Left kidney (tissue), 8 donors: Measurements from ENCODE around the gene RFPL2. TPM values are rescaled to one million over a fixed set of nuclear protein-coding genes. Genes with fewer than 3 reads are reported as not detected.

Source experiments
- DNase-seq: peaks from one replicate; pipeline ENCODE4 v3.0.0-alpha.2; 2013
- long read RNA-seq, 8 donors: transcript quantifications; one replicate each; lab custom pipeline, GENCODE V29; 2026
- polyA plus RNA-seq: library from polyadenylated mRNA; unstranded; fragments of 120-200 nt; gene quantifications from one replicate; pipeline ENCODE4 v1.2.1, GENCODE V29; 2013; ENCODE audit not compliant: insufficient read length

RFPL2 gene
- 0.73 TPM for polyA plus RNA-seq
- long read RNA-seq, donor 1 = 0 reads
- long read RNA-seq, donor 2 = 0 reads
- long read RNA-seq, donor 3 = 0 reads
- long read RNA-seq, donor 4 = 0 reads
- long read RNA-seq, donor 5 = 0 reads
- long read RNA-seq, donor 6 = 0 reads
- long read RNA-seq, donor 7 = 0 reads
- long read RNA-seq, donor 8 = 0 reads

DNA sequence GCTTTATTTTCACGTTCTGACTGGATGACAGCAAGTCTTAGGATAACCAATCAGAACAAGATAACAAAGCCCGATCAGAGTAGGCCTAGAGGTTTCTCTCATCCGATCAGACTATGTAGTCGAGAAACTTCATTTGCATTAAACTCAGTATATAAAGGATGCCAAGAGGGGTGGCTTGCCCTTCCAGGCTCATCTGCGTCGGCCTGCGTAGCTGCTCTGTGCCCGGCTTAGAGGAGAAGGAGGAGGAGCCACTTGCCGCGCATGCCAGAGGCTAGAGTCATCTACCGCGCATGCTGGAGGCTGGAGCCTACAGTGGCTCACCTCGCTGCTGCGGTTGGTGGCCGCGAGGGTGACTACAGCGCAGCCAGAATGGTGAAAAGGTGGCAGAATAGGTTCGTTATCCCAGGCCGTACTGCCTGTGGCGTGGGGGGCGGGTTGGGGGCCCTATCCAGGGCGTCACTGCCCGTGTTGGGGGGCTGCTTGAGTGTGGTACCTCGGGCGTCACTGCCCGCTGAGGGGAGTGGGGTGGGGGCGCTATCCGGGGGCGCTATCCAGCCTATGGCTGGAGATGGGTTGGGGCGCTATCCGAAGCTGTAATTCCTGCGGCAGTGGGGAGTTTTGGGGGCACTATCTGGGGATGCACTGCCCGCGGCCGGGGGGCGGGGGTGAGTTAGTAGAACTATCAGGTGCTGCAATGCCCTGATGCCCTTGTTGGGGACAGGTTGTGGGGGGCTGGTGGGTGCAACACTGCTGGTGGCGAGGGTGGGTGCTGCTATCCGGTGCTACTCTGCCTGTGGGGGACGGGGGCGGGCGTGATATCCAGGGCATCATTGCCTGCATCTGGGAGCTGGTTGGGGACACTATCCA lies at the start of gene RFPL2:
Gene RFPL2, minus strand, starts transcription at position 218 of the 867 bp plus-strand sequence. CDS start 2,622 bp downstream, outside the sequence.
- no peak for DNase-seq

DNA sequence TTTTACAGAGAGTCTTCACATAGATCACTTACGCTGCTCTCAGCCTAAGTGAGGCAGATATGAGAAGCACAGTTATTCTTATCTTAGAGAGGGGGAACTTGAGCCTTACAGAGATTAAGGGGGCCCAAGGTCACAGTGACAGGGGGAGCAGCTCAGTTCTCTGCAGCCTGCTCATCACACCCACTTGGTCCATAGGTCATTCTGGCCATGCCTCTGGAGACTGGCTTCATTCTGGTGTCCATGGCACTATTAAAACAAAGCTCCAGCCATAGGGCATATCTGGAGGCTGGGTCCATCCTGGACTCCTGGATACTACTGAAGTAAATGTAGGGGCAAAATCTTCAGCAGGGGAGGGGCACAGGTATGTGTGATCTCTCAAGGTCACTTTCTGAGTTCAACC lies 44.4 kb upstream of the RFPL2 start:
- DNase-seq = no peak

DNA sequence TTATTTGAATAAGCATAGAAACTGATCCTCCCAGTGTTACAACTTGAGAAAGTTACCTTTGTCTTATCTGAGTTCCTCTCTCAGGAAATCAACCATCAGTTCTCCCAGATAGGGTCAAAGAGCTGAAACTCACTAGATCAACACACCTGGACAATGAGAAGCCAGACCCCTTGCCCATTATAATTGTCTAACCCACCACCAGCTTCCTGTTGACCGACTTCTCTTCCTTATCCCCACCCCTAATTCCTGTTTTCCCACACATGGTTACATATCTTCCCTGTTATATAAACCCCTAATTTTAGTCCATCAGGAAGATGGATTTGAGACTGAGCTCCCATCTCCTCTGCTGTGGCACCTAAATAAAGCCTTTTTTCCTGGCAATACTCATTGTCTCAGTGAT lies 43.4 kb upstream of the RFPL2 start:
- DNase-seq = no peak

DNA sequence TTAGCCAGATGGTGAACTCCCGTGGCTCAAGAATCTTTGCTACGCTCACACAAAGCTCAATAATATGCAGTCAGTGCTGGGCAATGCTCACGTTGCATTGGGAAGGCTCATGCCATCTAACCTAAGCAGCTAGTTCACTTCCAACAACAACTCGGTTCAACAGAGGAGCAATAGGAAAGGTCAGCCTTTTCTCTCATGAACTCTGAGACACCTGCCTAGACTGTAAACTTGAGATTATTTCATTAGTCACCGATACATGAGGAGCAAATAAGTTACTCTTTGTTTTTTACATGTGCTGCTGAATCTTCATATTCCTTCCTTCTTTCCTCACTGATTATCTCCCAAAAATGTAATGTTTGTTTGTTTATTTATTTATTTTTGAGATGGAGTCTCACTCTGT lies 41.3 kb upstream of the RFPL2 start:
- no peak for DNase-seq

DNA sequence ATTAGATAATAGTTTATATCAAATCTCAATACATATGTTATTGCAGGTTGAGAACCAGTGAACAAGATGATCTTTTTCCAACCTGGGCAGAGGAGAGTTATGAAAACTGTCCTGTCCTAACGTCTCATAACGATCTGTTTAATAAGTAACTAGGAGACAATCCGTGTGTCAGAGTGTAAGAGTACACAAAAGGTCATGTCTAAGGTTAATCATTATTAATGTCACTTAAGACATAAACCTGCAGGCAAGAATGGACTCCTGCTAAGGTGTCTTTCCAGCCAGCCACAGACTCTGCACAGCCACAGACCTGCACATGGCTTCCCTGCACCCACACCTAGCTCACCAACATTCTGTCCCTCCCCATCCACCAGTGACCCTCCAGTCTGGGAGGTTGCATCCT lies 40.2 kb upstream of the RFPL2 start:
- no peak for DNase-seq

DNA sequence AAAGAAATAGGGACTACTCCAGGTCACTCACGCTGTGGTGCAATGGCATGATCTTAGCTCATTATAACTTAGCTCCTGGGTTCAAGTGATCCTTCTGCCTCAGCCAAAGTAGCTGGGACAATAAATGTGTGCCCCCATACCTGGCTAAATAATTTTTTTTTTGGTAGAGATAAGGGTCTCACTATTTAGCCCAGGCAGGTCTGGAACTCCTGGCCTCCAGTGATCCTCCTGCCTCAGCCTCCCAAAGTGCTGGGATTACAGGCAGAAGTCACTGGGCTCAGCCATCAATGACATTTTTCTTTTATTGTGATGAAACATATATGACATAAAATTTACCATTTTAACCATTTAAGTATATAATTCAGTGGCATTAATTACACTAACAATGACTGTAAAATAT lies 39.7 kb upstream of the RFPL2 start:
- DNase-seq = no peak

DNA sequence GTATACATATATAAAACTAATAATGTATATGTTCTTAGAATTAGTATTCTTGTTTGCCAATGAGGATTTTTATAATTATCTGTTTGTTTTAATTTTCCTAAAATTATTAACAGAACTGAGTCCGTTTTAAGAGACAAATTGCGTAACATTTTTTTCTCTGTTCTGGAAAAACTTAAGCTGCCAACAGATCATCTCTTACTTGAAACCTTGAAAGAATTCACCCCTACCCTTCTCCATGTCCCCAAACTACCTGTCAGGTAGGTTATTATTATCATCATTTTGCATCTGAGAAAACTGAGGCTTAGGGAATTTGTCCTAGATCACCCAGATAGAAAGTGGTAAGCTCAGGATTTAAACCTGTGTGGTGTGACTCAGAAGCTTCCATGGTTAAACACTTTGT lies 35.6 kb upstream of the RFPL2 start:
- no peak for DNase-seq

DNA sequence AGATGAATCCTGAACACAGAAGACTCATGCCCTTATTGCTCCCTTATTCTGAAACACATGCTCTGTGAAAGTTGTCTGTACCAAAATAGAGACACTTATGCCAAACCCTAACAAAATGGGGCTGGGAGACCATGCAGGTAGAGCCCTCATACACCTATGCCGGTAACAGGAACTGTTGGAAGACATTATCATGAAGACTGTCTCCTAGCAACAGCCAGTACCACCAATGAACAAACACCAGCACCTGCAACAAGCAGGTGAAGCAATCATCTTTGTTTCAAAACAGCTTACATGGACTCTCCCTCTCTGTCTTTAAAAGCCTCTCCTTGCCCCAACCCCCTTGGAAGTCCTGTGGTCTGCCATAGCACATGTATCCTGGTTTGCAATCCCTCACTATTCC lies 33.0 kb upstream of the RFPL2 start:
- no peak for DNase-seq

DNA sequence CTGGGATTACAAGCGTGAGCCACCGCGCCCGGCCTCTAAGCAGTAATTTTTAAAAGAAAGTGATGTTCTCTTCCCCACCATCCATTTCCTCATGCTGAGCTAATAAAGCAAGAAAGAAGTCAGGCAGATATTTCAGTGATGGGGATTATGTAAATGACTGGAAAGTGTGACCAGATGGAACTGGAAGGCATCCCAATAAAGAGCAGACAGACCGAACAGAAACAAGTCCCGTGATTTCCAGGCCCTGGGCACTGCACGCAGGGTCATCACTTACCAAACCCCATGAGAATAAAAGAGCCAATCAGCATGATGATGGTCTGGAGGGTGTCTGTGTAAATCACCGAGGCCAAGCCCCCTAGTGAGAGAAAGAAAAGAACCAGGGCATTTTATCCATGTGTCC lies 32.1 kb upstream of the RFPL2 start:
- DNase-seq = no peak

DNA sequence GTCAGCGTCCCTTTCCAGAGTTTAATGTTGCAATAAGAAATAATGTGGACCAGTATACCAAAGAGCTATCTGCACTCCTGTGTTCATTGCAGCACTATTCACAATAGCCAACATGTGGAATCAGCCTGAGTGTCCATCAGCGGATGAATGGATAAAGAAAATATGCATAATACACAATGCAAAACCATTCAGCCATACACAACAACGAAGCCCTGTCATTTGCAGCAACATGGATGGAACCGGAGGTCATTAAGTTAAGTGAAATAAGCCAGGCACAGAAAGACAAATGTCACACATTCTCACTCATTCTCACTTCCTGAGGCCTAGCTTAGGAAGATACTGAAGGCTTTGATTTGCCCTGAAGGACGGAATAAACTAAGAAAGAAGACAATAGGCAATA lies 28.2 kb upstream of the RFPL2 start:
- DNase-seq = no peak

DNA sequence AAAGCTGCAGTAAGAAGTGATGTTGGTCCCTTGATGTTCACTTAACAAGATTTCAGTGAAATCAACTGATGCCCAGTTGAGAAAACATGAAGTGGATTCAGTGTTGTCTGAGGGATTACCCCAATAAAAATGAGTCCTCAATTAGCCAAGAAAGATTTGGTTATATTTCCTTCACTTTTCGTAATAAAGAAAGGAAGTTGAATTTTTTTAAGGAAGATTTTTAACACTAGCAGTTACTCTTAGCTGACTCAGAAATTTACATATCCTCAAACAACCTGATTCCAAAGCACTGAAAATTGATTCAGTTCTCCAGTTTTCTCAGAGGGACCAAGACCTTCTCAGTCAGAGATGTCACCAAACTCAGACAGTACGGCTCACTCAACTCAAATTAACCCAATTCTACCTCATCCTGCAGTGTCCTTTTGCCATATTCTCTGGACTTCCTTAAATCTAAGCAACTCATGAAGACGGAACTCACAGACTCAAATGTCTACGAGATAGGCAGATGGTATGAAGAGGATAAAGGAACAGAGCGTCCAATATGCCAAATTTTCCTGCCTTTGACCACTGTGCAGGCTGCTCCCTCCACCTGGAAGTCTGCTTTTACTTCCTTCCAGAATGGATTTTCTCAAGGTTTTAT lies 27.4 kb upstream of the RFPL2 start:
- DNase-seq = no peak

DNA sequence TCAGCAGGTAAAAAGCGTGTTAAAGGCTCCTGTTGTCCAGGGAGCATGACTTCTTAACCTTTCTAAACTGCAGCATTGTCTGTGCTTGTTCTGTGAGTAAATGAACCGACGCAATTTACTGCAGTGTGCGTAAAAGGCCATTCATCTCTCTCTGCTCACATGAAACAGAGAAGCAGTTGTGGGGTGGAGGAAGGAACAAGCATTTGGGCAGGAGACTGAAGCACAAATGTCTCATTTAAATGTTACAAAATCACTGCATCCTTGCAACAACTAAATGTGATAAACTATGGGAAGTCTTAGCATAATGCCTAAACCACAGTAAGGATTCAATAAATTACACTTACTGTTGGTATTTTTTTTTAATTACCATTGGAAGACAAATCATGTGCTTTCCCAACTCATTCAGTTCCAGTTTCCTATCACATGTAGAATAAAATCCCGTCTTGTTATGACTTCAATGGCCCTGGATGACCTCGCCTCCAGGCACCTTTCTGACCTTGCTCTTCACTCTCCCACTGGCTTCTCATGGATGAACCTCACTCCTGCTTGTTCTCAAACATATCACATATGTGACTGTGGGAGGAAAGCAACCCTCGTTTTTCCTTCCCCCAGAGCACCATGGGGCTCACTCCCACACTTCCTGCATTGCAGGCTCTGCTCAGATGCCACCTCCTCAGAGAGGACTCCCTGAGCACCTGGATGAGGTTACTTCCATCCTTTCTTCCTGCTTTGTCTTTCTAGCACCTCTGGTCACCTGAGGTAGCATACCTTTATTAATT lies 21.6 kb upstream of the RFPL2 start:
- DNase-seq = no peak

DNA sequence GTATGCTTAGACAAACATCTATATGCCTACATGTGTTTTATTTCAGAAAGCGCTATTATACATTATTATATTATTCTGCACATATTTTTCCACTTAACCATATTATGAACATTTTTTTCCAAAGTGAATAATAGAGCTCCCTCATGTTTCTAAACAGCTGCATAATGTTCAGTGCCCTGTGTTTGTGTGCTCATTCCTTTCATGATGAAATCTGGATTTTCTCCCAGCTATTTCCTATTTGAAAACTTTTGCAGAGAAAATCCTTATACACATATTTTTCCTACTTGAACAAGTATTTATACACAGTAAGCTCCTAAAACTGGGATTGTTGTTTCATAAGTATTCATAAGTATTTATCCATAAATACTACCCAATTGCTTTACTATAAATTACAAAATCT lies 18.1 kb upstream of the RFPL2 start:
- no peak for DNase-seq

DNA sequence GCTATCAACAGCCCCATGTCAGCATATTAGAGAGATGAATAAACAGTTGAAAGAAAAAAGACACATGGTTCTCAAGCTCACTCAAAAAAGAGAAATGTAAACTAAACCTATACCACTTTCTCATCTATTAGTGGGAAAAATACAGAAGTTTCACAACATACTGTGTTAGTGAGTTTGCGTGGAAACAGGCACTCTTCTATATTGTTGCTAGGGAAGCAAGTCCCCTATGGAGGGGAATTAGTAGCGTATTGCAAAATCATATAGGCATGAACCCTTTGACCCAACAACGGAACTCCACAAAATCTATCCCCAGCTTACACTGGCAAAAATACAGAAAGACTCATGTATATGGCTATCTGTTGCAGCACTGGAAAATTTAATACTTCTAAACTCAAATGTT lies 14.2 kb upstream of the RFPL2 start:
- DNase-seq = no peak

DNA sequence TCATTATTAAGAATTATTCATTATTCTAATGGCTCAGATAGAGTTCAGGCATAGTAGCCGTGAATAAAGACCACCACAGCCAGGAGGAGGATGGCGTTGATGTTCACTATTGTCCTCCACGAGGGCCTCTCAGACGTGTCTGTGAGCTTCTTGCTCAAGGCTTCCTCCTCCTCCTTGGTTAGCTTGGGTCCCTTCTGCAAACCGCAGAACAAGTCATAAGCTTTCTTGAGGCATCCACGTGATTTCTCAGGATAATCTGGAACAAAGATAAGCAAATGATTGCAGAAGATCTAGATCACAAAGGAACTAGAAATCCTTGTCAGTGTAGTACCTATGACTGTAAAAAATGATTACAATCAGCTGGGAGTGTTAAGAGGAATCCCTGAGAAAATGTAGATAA lies 13.6 kb upstream of the RFPL2 start:
- no peak for DNase-seq

DNA sequence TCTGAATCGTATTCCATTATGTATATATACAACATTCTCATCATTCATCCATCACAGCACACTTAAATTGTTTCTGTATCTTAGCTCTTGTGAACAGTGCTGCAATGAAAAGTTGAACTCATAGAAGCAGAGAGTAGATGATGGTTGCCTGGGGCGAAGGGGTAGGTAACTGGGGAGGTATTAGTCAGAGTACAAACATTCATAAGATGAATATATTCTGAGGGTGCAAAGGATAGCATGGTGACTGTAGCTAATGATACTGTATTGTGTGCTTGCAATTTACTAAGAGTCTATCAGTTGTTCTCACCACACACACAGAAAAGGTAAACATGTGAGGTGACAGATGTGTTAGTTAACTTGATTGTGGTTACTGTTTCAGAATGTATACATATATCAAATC lies 12.6 kb upstream of the RFPL2 start:
- no peak for DNase-seq

DNA sequence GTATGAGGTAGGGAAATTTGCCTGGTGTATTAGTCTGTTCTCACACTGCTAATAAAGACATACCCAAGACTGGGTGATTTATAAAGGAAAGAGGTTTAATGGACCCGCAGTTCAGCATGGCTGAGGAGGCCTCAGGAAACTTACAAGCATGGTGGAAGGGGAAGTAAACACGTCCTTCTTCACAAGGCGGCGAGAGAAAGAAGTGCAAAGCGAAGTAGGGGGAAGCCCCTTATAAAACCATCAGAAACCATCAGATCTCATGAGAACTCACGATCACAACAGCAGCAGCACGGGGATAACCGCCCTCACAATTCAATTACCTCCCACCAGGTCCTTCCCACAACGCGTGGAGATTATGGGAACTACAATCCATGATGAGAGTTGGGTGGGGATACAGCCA lies 12.0 kb upstream of the RFPL2 start:
- no peak for DNase-seq

DNA sequence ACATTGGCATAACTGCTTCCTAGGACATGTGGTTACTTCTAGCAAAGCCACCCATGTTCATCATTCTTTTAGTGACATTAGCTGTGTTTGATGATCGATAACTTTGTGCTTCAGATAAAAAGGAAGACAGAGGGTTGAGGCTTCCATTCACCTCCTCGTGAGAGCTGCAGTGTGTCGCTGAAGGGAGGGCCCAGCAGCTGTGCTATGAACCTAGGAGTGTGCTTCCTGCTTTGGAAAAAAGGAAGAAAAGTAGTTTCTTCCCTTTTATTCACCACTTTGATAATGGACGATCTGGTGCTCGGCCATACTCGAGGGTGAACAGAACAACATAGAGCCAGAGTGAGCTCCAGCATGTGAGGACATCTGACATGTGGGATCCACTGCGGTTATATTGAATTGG lies 6.1 kb upstream of the RFPL2 start:
- no peak for DNase-seq

DNA sequence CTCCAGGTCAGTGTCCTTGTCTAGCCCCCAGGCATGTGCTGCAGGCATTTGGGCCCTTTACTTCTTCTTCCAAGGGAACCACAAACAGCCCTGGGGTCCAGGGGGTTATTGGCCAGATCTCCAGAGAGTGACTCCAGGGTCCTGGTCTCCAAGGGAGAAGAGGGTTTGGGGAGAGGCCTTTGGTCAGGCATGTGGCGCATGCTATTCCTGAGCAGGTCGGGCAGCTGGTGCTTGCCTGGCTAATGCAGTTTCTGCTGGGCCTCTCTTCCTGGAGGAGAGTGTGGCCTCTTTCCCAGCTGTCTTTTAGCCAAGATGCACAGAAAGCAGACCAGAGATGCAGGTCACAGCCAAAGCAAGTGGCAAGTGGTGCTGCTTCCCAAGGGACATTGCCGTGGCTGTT lies 3.8 kb upstream of the RFPL2 start:
- no peak for DNase-seq

DNA sequence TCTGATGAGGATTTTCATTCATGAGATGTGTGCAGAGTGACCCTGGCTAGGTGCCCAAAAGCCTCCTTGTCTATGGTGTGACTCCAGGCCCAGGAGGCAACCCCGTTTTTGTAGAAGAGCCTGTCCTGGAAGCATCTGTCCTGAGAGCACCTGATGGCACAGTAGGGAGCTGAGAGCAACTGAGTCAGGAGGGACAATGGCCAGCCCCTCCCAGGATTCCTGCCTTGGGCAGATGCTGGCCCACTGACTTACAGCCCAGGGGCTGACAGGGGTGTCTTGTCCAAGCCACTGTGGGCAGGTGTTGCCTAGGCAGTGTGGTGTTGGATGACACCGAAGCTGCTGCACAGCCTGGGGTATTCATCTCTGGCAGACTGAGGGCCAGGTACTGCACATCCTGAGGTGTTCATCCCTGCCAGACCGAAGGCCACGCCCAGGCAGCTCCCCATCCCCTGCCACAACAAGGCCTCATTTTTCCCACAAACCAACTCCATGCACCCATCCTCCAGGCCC lies 3.2 kb upstream of the RFPL2 start:
- DNase-seq = no peak

DNA sequence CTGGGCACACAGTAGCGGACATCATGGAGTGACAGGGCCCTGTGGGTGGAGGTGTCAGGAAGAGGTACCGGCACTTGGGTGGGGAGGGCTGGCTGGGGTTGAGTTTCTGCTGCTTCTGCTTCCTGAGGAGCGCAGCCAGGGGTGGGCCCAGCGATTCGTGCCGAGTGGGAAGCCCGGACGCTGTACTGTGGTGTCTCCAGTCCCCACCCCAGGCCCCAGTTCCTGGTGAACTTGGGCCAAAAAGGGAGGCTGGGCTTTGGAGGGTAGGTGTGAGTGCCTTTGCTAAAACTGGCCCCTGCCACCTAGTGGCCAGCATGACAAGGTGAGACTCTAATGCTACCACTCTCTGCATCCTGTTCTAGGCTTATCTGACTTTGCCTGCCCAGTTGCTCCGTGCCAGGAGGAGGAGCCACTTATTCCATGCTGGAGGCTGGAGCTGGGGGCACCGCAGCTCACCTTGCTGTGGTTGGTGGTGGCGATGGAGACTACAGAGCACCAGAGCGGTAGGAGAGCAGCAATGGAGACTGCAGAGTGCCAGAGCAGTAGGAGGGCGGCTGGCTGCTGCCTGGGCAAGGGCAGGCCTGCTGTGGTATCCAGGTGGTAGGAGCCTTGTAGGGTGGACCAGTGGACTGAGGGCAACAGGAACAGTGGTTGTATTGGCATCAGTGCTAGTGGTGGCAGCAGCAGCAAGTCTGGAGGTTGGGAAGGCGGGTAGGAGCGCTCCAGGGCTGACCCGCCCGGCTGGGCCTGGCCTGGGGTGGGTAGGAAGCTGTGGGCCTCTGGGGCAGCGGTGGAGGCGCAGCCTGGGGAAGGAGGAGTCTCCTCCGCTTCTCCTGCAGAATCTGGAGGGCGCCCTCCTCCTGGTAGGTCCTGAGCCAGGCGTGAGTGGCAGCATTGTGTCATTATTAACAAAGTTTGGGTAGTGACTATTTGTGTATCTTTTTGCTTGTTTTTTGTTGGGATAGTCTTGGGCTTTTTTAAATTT lies 2.2 kb upstream of the RFPL2 start:
- DNase-seq = no peak
